ENCODE measurements around the gene ASTN2.
A peak's percentile ranks its signal among the peaks of the same experiment; 100 is the strongest.

ASTN2 gene

GRCh38 chr9:116686693-116687073, 728.2 kb downstream of the ASTN2 start:
- no peak for DNase-seq

- no peak for DNase-seq
Measured at GRCh38 chr9:116686135-116686534, 728.7 kb downstream of the ASTN2 start.

- no peak for DNase-seq
Measured at GRCh38 chr9:116685166-116685565, 729.7 kb downstream of the ASTN2 start.

- no peak for DNase-seq
Measured at GRCh38 chr9:116683535-116683934, 731.3 kb downstream of the ASTN2 start.

- no peak for DNase-seq
Measured at GRCh38 chr9:116674210-116674980, 740.5 kb downstream of the ASTN2 start.

- no peak for DNase-seq
Measured at GRCh38 chr9:116673375-116673774, 741.5 kb downstream of the ASTN2 start.

- no peak for DNase-seq
Measured at GRCh38 chr9:116671605-116672004, 743.3 kb downstream of the ASTN2 start.

GRCh38 chr9:116668970-116669695, 745.7 kb downstream of the ASTN2 start:
- DNase-seq, result no peak

- DNase-seq, result no peak
Measured at GRCh38 chr9:116663581-116663980, 751.3 kb downstream of the ASTN2 start.

GRCh38 chr9:116662646-116663310, 752.1 kb downstream of the ASTN2 start:
- no peak for DNase-seq

- peak; percentile 87 for DNase-seq
Measured at GRCh38 chr9:116661037-116661954, 753.6 kb downstream of the ASTN2 start.

- DNase-seq, result no peak
Measured at GRCh38 chr9:116658265-116658664, 756.6 kb downstream of the ASTN2 start.

- no peak for DNase-seq
Measured at GRCh38 chr9:116656977-116657376, 757.9 kb downstream of the ASTN2 start.

GRCh38 chr9:116656501-116656971, 758.3 kb downstream of the ASTN2 start:
- no peak for DNase-seq

- no peak for DNase-seq
Measured at GRCh38 chr9:116654059-116654355, 760.9 kb downstream of the ASTN2 start.

- no peak for DNase-seq
Measured at GRCh38 chr9:116653348-116654058, 761.4 kb downstream of the ASTN2 start.

GRCh38 chr9:116647515-116647809, 767.4 kb downstream of the ASTN2 start:
- no peak for DNase-seq

- peak; percentile 11 for DNase-seq
Measured at GRCh38 chr9:116646661-116647514, 768.0 kb downstream of the ASTN2 start.

- no peak for DNase-seq
Measured at GRCh38 chr9:116644091-116644688, 770.7 kb downstream of the ASTN2 start.

GRCh38 chr9:116643691-116644090, 771.2 kb downstream of the ASTN2 start:
- no peak for DNase-seq
